NCI-H187 treated with DMSO at 0.1 percent for 48 hours (cell line): Measurements from ENCODE around the gene MYO16.
"Not testable (repeated sequence)": the region's sequence is repeated elsewhere in the genome, so short reads cannot be mapped to it uniquely, and the experiment has no call there.

Source experiments
- DNase-seq: peaks from one replicate; lab custom pipeline; 2025; lab: John Stamatoyannopoulos, UW

MYO16 gene

GRCh38 chr13:108895220-108895704 lies 265.9 kb downstream of the MYO16 start:
- DNase-seq, result no peak

- DNase-seq, result no peak
These were observed 268.5 kb downstream of the MYO16 start for GRCh38 chr13:108897955-108898354.

- no peak for DNase-seq
These were observed 273.2 kb downstream of the MYO16 start for GRCh38 chr13:108902405-108903155.

GRCh38 chr13:108903613-108904012 lies 274.2 kb downstream of the MYO16 start:
- no peak for DNase-seq

- no peak for DNase-seq
These were observed 282.4 kb downstream of the MYO16 start for GRCh38 chr13:108911807-108912206.

GRCh38 chr13:108913731-108914130 lies 284.3 kb downstream of the MYO16 start:
- not testable (repeated sequence) for DNase-seq

- no peak for DNase-seq
These were observed 285.8 kb downstream of the MYO16 start for GRCh38 chr13:108915095-108915633.

- DNase-seq, result no peak
These were observed 286.5 kb downstream of the MYO16 start for GRCh38 chr13:108915634-108916512.

GRCh38 chr13:108917581-108917980 lies 288.2 kb downstream of the MYO16 start:
- DNase-seq, result no peak

- no peak for DNase-seq
These were observed 289.9 kb downstream of the MYO16 start for GRCh38 chr13:108919036-108919907.

- DNase-seq, result no peak
These were observed 290.7 kb downstream of the MYO16 start for GRCh38 chr13:108920137-108920536.

- no peak for DNase-seq
These were observed 291.8 kb downstream of the MYO16 start for GRCh38 chr13:108921238-108921637.

- DNase-seq, result no peak
These were observed 292.7 kb downstream of the MYO16 start for GRCh38 chr13:108922108-108922507.

- DNase-seq, result no peak
These were observed 294.1 kb downstream of the MYO16 start for GRCh38 chr13:108923386-108924047.

- DNase-seq, result no peak
These were observed 294.7 kb downstream of the MYO16 start for GRCh38 chr13:108924134-108924533.

- DNase-seq, result no peak
These were observed 295.1 kb downstream of the MYO16 start for GRCh38 chr13:108924541-108924940.

- no peak for DNase-seq
These were observed 295.7 kb downstream of the MYO16 start for GRCh38 chr13:108925070-108925469.

GRCh38 chr13:108926862-108927261 lies 297.5 kb downstream of the MYO16 start:
- DNase-seq, result no peak

- no peak for DNase-seq
These were observed 298.2 kb downstream of the MYO16 start for GRCh38 chr13:108927615-108928014.

- DNase-seq, result no peak
These were observed 300.3 kb downstream of the MYO16 start for GRCh38 chr13:108929532-108930206.

GRCh38 chr13:108932196-108932595 lies 302.8 kb downstream of the MYO16 start:
- no peak for DNase-seq
